Effector CD8-positive, alpha-beta T cell (primary cell): ENCODE data around the gene OLFM4.

ENCODE experiments used
- DNase-seq: peaks from one replicate; lab custom pipeline; 2025; lab: John Stamatoyannopoulos, UW

Gene OLFM4

DNA sequence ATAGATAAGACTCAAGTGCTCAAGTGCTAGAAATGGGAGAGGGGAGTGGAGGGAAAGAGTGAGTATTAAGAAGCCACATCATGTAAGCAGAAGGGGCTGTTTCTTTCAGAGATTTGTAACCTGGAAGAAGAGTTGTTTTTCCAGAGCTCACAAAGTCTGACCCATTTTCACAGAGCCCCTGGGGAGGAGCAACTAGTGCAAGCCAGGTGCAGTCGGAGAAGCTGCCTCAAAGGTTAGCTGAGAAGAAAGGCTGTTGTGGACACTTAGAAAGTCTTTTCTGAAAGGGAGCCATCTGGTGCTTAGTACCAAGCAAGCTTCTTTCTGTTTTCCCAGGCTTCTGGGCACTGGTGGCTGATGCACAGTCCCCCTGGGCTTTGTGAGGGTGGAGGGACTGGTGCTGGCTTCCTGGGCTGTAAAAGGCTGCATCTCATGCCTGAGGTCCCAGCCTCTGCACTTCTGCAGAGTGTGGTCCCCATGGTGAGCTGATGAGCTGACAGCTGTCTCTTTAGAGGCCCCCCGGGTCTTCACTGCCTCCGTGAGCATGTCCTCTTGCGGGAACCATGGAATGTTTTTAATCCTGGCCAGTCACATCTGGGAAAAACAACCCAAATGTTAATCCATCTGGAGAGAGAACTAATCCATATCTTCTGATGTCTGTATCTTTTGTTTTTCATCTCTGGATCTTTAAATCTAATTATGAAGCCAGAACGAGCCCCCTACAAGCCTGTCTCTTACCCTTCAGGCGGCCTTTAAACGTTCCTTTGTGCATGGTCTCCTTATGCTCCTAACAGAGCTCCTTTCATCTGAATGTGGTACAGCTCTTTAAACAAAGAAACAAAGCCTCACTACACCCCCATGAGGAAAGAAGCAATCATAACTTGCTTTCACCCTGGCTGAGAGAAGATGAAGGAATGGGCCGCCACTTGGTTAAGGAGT, 40.2 kb downstream of the OLFM4 start:
- DNase-seq: no peak

DNA sequence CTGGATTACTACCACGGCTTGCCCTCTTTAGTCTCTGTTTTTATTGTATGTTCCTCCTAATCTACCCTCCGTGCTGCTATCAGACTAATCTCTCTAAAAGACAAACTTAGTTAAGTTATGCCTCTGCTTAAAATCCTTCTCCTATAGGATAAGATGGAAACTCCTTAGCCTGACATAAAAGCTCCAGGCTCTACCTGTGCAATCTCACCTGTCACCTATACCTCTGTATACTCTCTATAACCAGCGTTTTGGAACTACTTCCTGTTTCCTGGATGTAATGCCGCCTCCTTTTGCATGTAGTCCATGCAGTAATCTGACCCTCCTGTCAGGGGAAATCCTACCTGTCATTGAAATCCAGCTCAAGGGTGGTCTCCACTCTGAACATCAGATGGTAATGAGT, 41.2 kb downstream of the OLFM4 start:
- no peak for DNase-seq

DNA sequence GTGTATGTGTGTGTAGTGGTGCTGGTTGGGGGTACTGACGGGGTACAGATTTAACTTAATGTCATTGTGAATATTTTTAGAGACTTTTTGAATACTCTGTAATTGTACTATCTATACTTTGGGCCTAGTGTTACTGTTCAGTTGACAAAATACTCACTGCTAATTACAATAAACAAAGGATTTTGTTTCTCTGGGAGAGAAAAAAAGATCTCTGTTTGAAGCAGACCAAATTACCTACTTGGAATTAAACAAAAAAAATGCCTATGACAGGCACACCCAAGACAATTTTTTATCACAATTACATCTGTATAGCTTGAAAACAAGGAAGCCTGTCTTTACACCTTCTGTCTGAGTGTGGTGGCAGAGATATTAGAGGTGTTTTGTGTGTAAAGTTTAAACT, 45.1 kb downstream of the OLFM4 start:
- DNase-seq: no peak

DNA sequence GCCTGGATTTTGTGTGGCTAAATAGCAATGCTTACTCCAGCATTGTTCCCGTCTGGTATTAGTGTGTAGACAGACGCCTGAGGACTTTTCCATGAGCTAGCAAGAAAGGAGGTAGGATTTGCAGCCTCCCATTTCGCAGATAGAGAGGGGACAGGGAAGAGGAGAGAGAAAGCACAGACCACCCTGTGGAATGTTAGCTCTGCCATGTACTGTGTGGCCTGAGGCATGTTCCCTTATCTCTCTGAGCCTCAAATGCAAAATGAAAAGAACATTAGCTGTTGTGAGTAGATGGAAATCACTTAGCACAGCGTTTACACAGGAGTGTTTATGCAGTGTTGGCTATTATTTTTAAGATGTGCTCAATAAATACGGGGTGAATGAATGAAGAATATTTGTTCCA, 45.5 kb downstream of the OLFM4 start:
- DNase-seq: no peak

DNA sequence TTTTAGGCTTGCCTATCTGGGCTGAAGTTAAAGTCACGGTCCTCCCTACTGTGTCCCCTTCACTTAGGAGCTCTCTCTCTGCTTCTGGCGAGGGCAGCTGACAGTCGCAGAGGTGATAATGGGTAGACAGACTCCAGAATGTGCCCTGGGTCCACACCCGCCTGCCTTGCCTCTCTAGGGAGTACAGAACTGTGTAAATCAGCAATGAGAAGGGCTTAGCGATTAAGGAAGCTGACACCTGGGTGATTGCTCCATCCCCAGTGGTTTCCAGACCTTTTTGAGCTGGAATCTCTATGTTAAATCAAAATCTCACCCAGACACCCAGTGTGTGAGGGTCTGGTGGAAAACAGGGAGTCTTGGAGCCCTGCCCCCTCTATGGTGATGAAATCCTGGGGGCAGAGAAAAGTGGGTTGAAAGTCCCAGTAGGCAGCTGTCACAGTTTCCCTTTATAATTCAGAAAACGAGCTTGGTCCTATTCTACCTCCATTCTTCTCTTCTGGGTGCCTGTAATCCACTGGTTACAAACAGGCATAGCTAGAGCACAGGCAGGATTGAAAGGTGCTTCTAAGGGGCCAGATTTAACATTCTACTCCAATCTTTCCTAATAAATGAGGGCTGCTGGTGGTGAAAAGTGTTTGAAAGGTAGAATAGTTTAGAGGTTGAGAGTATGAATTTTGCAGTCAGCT, 46.9 kb downstream of the OLFM4 start:
- DNase-seq: no peak

DNA sequence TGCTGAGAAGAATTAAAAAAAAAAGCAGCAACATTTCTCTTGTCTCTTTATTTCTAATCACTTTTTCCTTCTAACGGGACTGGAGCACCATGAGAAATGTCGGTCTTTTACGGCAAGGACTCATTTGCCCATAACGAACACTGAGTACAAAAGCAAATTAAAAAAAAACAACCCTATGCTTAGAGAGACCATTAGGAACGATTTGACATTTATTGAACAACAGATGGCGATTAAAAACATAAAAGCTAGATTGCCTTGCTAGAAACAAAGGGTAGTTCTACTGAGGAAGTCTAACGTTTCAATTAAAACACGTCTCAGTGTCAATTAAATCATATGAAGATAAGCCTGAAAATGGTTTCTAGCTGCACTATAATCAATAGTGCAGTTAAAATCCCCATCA, 51.1 kb downstream of the OLFM4 start:
- no peak for DNase-seq

DNA sequence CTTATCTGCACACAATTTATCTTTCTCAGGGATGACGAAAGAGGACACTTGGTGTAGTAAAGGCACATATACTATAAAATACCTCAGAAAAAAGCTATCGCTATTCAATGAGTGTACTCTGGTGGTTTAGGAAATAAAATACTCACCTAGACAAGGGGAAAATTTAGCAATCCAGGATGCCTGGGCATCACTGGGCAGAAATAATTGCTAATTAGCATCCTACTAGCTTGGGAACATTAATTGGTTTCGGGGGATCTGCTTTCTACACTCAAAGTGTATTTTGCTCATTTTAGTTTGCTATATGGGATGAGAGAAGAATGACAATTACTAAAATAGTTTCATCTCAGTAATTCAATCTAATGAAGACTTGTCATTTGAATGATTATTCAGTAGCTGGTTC, 60.3 kb downstream of the OLFM4 start:
- DNase-seq: no peak

DNA sequence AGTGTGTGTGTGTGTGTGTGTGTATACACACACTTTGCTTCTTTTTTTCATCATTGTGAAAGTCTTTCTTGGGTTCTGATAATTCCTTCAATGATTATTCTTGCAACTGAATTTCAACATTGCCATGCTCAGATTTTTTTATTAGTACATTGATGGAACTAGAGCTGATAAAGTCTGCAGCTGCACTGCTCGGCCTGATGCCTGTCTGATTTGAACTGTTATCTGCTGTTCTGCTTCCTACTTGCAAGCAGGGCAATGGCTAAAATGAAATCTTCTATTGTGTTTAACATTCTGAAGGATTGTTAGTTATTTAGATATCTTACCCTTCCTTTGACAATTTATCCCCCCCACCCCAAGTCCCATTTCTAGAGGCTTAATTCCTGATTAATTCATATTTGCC, 61.3 kb downstream of the OLFM4 start:
- DNase-seq: no peak

DNA sequence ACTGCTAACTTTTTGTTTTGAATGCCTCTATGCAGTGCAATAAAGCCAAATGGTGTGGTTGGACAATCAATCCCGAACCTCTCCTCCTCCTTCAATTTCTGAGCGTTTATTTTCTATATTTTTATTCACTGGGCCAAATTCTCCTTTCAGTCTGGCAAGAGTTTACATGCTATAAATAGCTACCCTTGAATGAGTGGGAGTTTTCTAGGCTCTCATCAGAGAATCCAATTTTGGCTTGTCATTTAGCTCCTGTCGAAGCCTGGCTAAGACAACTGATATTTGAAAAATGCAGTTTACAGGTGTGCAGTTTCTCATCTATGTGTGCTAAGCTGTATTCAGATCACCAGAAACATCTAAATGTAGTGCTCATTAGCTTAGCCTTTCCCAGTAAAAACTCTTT, 61.8 kb downstream of the OLFM4 start:
- DNase-seq: no peak

DNA sequence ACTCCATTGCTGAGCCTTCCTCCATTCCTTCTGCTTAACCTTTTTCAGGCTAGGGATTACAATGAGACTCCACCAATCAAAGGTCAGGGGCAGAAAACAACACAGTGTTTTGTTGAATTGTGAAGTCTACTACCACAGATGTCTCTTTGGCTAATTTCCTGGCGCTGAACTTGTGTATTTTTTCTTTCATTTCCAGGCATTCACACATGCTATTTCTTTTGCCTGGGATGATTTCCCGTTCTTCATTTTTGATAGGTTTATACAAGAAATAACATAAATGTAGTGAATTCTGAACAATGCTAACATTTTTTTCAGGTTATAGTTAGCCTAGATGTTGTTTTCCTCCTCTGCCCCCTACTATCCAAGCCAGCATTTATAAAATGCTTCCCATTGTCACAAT, 64.3 kb downstream of the OLFM4 start:
- DNase-seq: no peak

DNA sequence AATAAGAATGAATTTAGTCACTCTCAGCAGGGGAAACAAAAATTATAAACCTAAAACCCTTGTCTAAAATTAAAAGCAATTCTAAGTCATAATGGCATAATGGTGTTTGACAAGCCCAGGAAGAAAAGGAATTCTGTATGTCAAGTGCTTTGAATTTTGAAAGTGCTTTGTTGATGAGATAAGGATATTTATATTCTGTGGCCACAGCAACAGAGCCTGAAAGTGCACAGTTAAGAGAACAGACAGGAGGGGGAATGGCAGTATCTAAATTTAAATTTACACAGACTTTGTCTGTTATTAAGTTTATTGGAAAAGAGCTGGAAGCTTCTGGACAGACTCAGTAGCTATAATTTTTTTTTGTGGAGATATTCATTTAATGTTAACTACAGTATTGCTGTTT, 69.8 kb downstream of the OLFM4 start:
- DNase-seq: no peak

DNA sequence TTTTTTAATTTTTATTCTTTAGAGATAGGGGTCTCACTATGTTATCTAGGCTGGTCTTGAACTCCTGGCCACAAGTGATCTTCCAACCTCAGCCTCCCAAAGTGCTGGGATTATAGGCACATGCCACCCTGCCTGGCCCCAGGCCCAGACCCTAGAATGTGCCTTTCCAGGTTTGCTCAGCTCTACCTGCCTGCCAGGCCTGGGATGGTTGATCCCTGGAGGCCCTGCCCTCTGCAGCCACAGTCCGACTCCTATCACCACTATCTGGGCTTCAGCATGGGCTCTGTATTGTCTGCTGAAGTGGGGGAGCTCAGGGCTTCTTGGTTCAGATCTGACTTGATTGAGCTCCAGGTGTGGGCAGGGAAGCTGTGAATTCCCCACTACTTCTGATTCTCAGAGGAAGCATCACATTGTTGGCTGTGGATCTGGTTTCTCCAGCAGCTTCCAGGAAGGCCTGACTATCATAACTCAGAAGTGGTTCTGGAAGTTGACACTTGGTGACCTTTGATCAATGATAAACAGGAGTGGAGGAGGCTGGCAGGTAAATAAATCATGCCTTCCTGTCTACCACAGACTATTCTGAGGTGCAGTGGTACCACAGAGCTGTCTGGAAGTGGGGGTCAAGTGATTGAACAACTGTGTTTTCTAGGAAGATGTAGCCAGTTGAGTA, 71.9 kb downstream of the OLFM4 start:
- no peak for DNase-seq
